ENCODE measurements around the gene CD160. TPM values are rescaled to one million over a fixed set of nuclear protein-coding genes. Genes with fewer than 3 reads are reported as not detected.
"Not testable (repeated sequence)": the region's sequence is repeated elsewhere in the genome, so short reads cannot be mapped to it uniquely, and the experiment has no call there.

CD160 gene
- total RNA-seq, 4 donors from 2014 or later: not detected

DNA sequence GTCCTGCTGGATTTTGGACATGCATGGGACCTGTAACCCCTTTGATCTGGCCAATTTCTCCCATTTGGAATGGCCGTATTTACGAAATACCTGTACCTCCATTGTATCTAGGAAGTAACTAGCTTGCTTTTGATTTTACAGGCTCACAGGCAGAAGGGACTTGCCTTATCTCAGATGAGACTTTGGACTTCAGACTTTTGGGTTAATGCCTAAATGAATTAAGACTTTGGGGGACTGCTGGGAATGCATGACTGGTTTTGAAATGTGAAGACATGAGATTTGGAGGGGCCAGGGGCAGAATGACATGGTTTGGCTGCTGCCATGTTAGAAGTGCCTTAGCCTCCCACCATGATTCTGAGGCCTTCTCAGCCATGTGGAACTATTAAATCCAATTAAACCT is 42.7 kb downstream of the CD160 start:
- ATAC-seq; H3K9me3 ChIP-seq; H3K4me3 ChIP-seq; H3K4me1 ChIP-seq; in situ Hi-C loops (cut with MboI; ENCODE audit: low sequenced_read_pairs in 4 of 4); intact Hi-C loops (cut with DNase I; ENCODE audit: low total_unique reads); DNase-seq; H3K27me3 ChIP-seq; H3K27ac ChIP-seq: not testable (repeated sequence)
- peaks cover 0 to 46% of the 10 kb centered on the region in 2 donors for H3K36me3 ChIP-seq

DNA sequence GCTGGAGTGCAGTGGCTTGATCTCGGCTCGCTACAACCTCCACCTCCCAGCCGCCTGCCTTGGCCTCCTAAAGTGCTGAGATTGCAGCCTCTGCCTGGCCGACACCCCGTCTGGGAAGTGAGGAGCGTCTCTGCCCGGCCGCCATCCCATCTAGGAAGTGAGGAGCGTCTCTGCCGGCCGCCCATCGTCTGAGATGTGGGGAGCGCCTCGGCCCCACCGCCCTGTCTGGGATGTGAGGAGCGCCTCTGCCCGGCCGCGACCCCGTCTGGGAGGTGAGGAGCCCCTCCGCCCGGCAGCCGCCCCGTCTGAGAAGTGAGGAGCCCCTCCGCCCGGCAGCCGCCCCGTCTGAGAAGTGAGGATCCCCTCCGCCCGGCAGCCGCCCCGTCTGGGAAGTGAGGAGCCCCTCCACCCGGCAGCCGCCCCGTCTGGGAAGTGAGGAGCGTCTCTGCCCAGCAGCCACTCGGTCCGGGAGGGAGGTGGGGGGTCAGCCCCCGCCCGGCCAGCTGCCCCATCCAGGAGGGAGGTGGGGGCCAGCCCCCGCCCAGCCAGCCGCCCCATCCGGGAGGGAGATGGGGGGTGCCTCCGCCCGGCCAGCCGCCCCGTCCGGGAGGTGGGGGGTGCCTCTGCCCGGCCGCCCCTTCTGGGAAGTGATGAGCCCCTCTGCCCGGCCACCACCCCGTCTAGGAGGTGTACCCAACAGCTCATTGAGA is 45.1 kb downstream of the CD160 start:
- H3K9me3 ChIP-seq; in situ Hi-C loops (cut with MboI; ENCODE audit: low sequenced_read_pairs in 4 of 4); H3K27ac ChIP-seq; H3K27me3 ChIP-seq; intact Hi-C loops (cut with DNase I; ENCODE audit: low total_unique reads); H3K4me3 ChIP-seq; ATAC-seq; DNase-seq; H3K4me1 ChIP-seq: not testable (repeated sequence)
- H3K36me3 ChIP-seq: peaks cover 0 to 41% of the 10 kb centered on the region in 2 donors

- H3K27me3 ChIP-seq; H3K9me3 ChIP-seq; H3K4me1 ChIP-seq; ATAC-seq; DNase-seq; intact Hi-C loops (cut with DNase I; ENCODE audit: low total_unique reads); H3K4me3 ChIP-seq; in situ Hi-C loops (cut with MboI; ENCODE audit: low sequenced_read_pairs in 4 of 4); H3K27ac ChIP-seq: not testable (repeated sequence)
- peaks cover 0 to 44% of the 10 kb centered on the region in 2 donors for H3K36me3 ChIP-seq
Measured at GRCh38 chr1:145765127-145765526, 45.8 kb downstream of the CD160 start.

- H3K4me3 ChIP-seq; H3K27me3 ChIP-seq; intact Hi-C loops (cut with DNase I; ENCODE audit: low total_unique reads); DNase-seq; H3K27ac ChIP-seq; in situ Hi-C loops (cut with MboI; ENCODE audit: low sequenced_read_pairs in 4 of 4); H3K9me3 ChIP-seq; ATAC-seq; H3K4me1 ChIP-seq: not testable (repeated sequence)
- peaks cover 0 to 44% of the 10 kb centered on the region in 2 donors for H3K36me3 ChIP-seq
Measured at GRCh38 chr1:145765585-145766360, 46.5 kb downstream of the CD160 start.

GRCh38 chr1:145766926-145767325 is 47.6 kb downstream of the CD160 start:
- peaks cover 0 to 42% of the 10 kb centered on the region in 2 donors for H3K36me3 ChIP-seq
- intact Hi-C loops (cut with DNase I; ENCODE audit: low total_unique reads); H3K27ac ChIP-seq; ATAC-seq; H3K9me3 ChIP-seq; DNase-seq; H3K4me3 ChIP-seq; H3K27me3 ChIP-seq; in situ Hi-C loops (cut with MboI; ENCODE audit: low sequenced_read_pairs in 4 of 4): not testable (repeated sequence)
- peaks cover 3 to 11% of the 10 kb centered on the region in 2 donors for H3K4me1 ChIP-seq

- ATAC-seq; H3K27me3 ChIP-seq; in situ Hi-C loops (cut with MboI; ENCODE audit: low sequenced_read_pairs in 4 of 4); DNase-seq; H3K4me3 ChIP-seq; intact Hi-C loops (cut with DNase I; ENCODE audit: low total_unique reads); H3K9me3 ChIP-seq: not testable (repeated sequence)
- peaks cover 0 to 45% of the 10 kb centered on the region in 2 donors for H3K36me3 ChIP-seq
- peak overlapping the region in 1 of 4 donors; percentile 65 for H3K27ac ChIP-seq
- peaks cover 3 to 11% of the 10 kb centered on the region in 2 donors for H3K4me1 ChIP-seq
Measured at GRCh38 chr1:145768004-145768403, 48.7 kb downstream of the CD160 start.

DNA sequence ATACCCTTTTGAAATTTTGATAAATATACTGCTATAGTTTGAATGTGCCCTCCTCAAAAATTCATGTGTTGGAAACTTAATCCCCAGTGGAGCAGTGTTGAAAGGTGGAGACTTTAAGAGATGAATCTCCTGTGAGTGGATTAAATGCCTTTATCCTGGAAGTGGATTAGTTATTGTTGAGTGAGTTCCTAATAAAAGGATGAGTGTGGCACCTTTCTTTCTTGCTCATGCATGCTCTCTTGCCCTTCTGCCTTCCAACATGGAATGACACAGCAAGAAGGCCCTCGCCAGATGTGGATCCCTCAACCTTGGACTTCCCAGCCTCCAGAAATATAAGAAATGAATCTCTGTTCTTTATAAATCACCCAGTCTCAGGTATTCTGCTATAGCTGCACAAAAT is 51.8 kb downstream of the CD160 start:
- ATAC-seq (no peak), DNase-seq (no peak)
- H3K36me3 ChIP-seq: peaks cover 0 to 42% of the 10 kb centered on the region in 2 donors
- intact Hi-C loops (cut with DNase I; ENCODE audit: low total_unique reads) (no loop called here), in situ Hi-C loops (cut with MboI; ENCODE audit: low sequenced_read_pairs in 4 of 4) (loop anchor here in 1 of 4 donors (10.0 kb wide), 1 partner anchor 64 kb away; no protein-coding TSS in a partner anchor)
- no peaks in the 10 kb centered on the region for H3K9me3 ChIP-seq
- TF ChIP-seq POLR2A (IDR thresholded peaks at IDR 0.05): no peak
- TF ChIP-seq, protein P1, sequence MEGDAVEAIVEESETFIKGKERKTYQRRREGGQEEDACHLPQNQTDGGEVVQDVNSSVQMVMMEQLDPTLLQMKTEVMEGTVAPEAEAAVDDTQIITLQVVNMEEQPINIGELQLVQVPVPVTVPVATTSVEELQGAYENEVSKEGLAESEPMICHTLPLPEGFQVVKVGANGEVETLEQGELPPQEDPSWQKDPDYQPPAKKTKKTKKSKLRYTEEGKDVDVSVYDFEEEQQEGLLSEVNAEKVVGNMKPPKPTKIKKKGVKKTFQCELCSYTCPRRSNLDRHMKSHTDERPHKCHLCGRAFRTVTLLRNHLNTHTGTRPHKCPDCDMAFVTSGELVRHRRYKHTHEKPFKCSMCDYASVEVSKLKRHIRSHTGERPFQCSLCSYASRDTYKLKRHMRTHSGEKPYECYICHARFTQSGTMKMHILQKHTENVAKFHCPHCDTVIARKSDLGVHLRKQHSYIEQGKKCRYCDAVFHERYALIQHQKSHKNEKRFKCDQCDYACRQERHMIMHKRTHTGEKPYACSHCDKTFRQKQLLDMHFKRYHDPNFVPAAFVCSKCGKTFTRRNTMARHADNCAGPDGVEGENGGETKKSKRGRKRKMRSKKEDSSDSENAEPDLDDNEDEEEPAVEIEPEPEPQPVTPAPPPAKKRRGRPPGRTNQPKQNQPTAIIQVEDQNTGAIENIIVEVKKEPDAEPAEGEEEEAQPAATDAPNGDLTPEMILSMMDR (IDR thresholded peaks at IDR 0.05 in 4 of 5, conservative IDR thresholded peaks at IDR 0.05 in 1 of 5): no peak
- H3K4me3 ChIP-seq: no peak overlapping the region
- H3K4me1 ChIP-seq: peaks cover 8 to 11% of the 10 kb centered on the region in 2 donors
- H3K27ac ChIP-seq: peak overlapping the region; percentile 6 to 65 (median 42)
- no peaks in the 10 kb centered on the region for H3K27me3 ChIP-seq
